ENCODE results near the gene ZDHHC3.

Gene ZDHHC3

DNA sequence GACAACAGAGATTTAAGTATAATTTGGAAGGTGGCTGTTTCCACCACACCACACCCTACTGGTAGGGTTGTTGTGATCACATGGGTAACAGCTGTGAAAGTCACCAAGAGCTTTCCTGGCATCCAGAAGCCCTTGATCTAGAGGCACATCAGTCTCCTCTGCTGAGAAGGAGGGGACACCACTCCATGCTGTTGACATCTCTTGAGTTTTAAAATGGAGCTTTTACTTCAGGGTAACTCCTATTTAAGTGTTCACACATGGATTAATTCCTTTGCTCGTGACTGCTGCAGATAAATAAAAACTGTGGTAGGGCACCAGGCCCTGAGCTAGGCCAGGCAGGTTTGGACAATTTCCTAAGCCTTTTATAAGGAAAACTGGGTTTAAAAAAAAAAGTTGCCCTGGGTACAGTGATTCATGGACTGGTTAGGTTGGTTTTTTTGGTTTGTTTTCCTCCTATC is 7.5 kb upstream of the ZDHHC3 start:
- H3K9ac ChIP-seq (ENCODE audit: low read depth, low read length, poor library complexity, severe bottlenecking), result no peak overlapping the region
- no peak overlapping the region for H3K4me3 ChIP-seq (ENCODE audit: low read length, poor library complexity, severe bottlenecking)
- H3K4me1 ChIP-seq (ENCODE audit: insufficient read depth, low read length, poor library complexity, severe bottlenecking), result peaks cover 57% of the 10 kb centered on the region
- H2AFZ ChIP-seq (ENCODE audit: low read length), result no peak overlapping the region
- no peaks in the 10 kb centered on the region for H3K9me3 ChIP-seq (ENCODE audit: insufficient read depth, low read depth, low read length)
- TF ChIP-seq, protein P1, sequence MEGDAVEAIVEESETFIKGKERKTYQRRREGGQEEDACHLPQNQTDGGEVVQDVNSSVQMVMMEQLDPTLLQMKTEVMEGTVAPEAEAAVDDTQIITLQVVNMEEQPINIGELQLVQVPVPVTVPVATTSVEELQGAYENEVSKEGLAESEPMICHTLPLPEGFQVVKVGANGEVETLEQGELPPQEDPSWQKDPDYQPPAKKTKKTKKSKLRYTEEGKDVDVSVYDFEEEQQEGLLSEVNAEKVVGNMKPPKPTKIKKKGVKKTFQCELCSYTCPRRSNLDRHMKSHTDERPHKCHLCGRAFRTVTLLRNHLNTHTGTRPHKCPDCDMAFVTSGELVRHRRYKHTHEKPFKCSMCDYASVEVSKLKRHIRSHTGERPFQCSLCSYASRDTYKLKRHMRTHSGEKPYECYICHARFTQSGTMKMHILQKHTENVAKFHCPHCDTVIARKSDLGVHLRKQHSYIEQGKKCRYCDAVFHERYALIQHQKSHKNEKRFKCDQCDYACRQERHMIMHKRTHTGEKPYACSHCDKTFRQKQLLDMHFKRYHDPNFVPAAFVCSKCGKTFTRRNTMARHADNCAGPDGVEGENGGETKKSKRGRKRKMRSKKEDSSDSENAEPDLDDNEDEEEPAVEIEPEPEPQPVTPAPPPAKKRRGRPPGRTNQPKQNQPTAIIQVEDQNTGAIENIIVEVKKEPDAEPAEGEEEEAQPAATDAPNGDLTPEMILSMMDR (conservative IDR thresholded peaks at IDR 0.05; ENCODE audit: low read length), result no peak
- TF ChIP-seq EZH2phosphoT487 (IDR thresholded peaks at IDR 0.05; ENCODE audit: borderline replicate concordance), result no peak
- no peaks in the 10 kb centered on the region for H3K36me3 ChIP-seq (ENCODE audit: insufficient read depth, low read length)
- H3K27me3 ChIP-seq (ENCODE audit: insufficient read depth, low read length, poor library complexity, severe bottlenecking), result no peaks in the 10 kb centered on the region
- H3K9me2 ChIP-seq (replicated peaks; ENCODE audit: low read depth, low read length), result no peaks in the 10 kb centered on the region
- H3F3A ChIP-seq (ENCODE audit: low read depth), result no peaks in the 10 kb centered on the region
- H3K79me2 ChIP-seq (ENCODE audit: insufficient read depth, low read length), result peaks cover 77% of the 10 kb centered on the region
- H4K20me1 ChIP-seq (ENCODE audit: insufficient read depth, low read length, poor library complexity, severe bottlenecking), result peaks cover 61% of the 10 kb centered on the region
- H3K4me2 ChIP-seq (ENCODE audit: low read depth, low read length, poor library complexity, severe bottlenecking), result peak overlapping the region; percentile 26

DNA sequence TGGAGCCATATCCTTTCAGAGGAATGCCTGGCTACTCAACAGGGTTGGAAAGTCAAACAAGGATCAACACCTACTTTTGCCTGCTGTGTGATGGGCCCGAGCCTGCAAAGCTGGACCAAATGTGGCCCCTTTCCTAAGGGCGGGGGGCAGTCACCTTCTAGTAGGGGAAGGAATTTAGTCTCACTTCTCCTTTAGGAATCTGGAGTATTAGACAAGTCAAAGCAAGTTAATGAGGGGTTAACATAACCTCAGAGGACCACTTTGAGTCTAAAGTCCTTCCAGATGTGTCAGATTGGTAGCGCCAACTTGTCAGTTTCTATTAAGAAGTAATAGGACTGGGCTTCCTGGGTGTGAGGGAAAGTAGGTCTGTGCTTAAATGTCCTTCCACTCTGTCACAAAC is 6.8 kb upstream of the ZDHHC3 start:
- Histone ChIP-seq H4K20me1 (ENCODE audit: insufficient read depth, low read length, poor library complexity, severe bottlenecking) (peaks cover 60% of the 10 kb centered on the region), H3K4me2 (ENCODE audit: low read depth, low read length, poor library complexity, severe bottlenecking) (no peak overlapping the region), H3K27me3 (ENCODE audit: insufficient read depth, low read length, poor library complexity, severe bottlenecking) (no peaks in the 10 kb centered on the region)

DNA sequence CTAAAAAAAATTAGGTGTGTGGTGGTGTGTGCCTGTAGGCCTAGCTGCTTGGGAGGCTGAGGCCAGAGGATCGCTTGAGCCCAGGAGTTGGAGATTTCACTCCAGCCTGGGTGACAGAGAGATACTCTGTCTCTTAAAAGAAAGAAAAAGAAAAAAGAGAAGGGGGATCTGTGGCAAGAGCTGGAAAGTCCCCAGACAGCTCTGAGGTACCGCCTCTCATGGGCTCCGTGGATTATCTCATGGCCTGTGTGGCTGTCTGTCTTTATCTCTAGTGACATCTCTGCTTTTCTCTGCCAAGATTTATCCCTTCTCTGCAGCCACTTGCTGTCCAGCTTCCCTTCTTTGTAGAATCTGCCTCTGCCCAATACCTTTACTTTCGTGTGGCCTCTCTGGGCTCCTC is 5.8 kb upstream of the ZDHHC3 start:
- Histone ChIP-seq H3K27me3 (ENCODE audit: insufficient read depth, low read length, poor library complexity, severe bottlenecking) (no peaks in the 10 kb centered on the region), H3K4me1 (ENCODE audit: insufficient read depth, low read length, poor library complexity, severe bottlenecking) (peaks cover 74% of the 10 kb centered on the region), H3K9me3 (ENCODE audit: insufficient read depth, low read depth, low read length) (no peaks in the 10 kb centered on the region), H3F3A (ENCODE audit: low read depth) (no peaks in the 10 kb centered on the region), H3K4me2 (ENCODE audit: low read depth, low read length, poor library complexity, severe bottlenecking) (peak overlapping the region; percentile 96), H3K36me3 (ENCODE audit: insufficient read depth, low read length) (no peaks in the 10 kb centered on the region), H3K9ac (ENCODE audit: low read depth, low read length, poor library complexity, severe bottlenecking) (no peak overlapping the region), H3K79me2 (ENCODE audit: insufficient read depth, low read length) (peaks cover 86% of the 10 kb centered on the region), H4K20me1 (ENCODE audit: insufficient read depth, low read length, poor library complexity, severe bottlenecking) (peaks cover 58% of the 10 kb centered on the region), H3K4me3 (ENCODE audit: low read length, poor library complexity, severe bottlenecking) (no peak overlapping the region), H2AFZ (ENCODE audit: low read length) (no peak overlapping the region), H3K9me2 (replicated peaks; ENCODE audit: low read depth, low read length) (no peaks in the 10 kb centered on the region)
- no peak for TF ChIP-seq EZH2phosphoT487 (IDR thresholded peaks at IDR 0.05; ENCODE audit: borderline replicate concordance)
- TF ChIP-seq, protein P1 (conservative IDR thresholded peaks at IDR 0.05; ENCODE audit: low read length), result no peak

More for the DNA sequence above, 6.8 kb upstream of the ZDHHC3 start:
- Histone ChIP-seq H3K4me3 (ENCODE audit: low read length, poor library complexity, severe bottlenecking) (no peak overlapping the region), H2AFZ (ENCODE audit: low read length) (no peak overlapping the region), H3K9ac (ENCODE audit: low read depth, low read length, poor library complexity, severe bottlenecking) (no peak overlapping the region), H3K36me3 (ENCODE audit: insufficient read depth, low read length) (no peaks in the 10 kb centered on the region), H3F3A (ENCODE audit: low read depth) (no peaks in the 10 kb centered on the region), H3K9me3 (ENCODE audit: insufficient read depth, low read depth, low read length) (no peaks in the 10 kb centered on the region), H3K4me1 (ENCODE audit: insufficient read depth, low read length, poor library complexity, severe bottlenecking) (peaks cover 64% of the 10 kb centered on the region), H3K9me2 (replicated peaks; ENCODE audit: low read depth, low read length) (no peaks in the 10 kb centered on the region), H3K79me2 (ENCODE audit: insufficient read depth, low read length) (peaks cover 80% of the 10 kb centered on the region)
- TF ChIP-seq, protein P1 (conservative IDR thresholded peaks at IDR 0.05; ENCODE audit: low read length), result no peak
- no peak for TF ChIP-seq EZH2phosphoT487 (IDR thresholded peaks at IDR 0.05; ENCODE audit: borderline replicate concordance)

Data from Loucy (cell line).